Lower leg skin (tissue), 4 donors: ENCODE results near the gene SLC22A4. TPM values are rescaled to one million over a fixed set of nuclear protein-coding genes. Genes with fewer than 3 reads are reported as not detected.

Experiments
- DNase-seq, 2 donors: peaks; one replicate each; pipeline ENCODE4 v3.0.0-alpha.2; 2019; ENCODE audit warnings: low spot score in 2 of 2
- H3K4me3 ChIP-seq: fragments of 200-600 bp; sonication (generic); 2 replicates; pipeline ENCODE4 v1.5.1; 2017; ENCODE audit warnings: mild to moderate bottlenecking, low read depth; ENCODE audit not compliant: poor library complexity, severe bottlenecking
- POLR2A ChIP-seq, 2 donors: fragments of 450-650 bp; IDR thresholded peaks; one replicate each; pipeline ENCODE4 v1.6.1; 2016 to 2017; ENCODE audit warnings: antibody characterized with exemption in 2 of 2, mild to moderate bottlenecking in 1 of 2, moderate library complexity in 1 of 2
- WGBS, 2 donors: methylation state at CpG; one replicate each; pipeline ENCODE4 v1.1.5; 2018; 5-methylcytosine and 5-hydroxymethylcytosine counted together
- intact Hi-C: fragments of 100-400 bp; cut with DNase I; formaldehyde crosslinking; loops from one replicate; pipeline ENCODE4 v1.15.0; 2023; ENCODE audit warnings: low total_unique reads
- total RNA-seq, 4 donors: library from RNA; depleted of rRNA; stranded (reverse); fragments of >200 nt; gene quantifications; one replicate each; pipeline ENCODE4 v1.1.0, GENCODE V29; 2016
- TF ChIP-seq, protein P1 (sequence below), 3 donors: fragments of 450-650 bp; IDR thresholded peaks; one replicate each; pipeline ENCODE4 v1.5.1; 2016; ENCODE audit warnings: antibody characterized with exemption in 3 of 3, mild to moderate bottlenecking in 3 of 3, moderate library complexity in 2 of 3

SLC22A4 gene
- total RNA-seq, 4 donors from 2014 or later: 0.27 to 1.8 (median 1.8) TPM

DNA sequence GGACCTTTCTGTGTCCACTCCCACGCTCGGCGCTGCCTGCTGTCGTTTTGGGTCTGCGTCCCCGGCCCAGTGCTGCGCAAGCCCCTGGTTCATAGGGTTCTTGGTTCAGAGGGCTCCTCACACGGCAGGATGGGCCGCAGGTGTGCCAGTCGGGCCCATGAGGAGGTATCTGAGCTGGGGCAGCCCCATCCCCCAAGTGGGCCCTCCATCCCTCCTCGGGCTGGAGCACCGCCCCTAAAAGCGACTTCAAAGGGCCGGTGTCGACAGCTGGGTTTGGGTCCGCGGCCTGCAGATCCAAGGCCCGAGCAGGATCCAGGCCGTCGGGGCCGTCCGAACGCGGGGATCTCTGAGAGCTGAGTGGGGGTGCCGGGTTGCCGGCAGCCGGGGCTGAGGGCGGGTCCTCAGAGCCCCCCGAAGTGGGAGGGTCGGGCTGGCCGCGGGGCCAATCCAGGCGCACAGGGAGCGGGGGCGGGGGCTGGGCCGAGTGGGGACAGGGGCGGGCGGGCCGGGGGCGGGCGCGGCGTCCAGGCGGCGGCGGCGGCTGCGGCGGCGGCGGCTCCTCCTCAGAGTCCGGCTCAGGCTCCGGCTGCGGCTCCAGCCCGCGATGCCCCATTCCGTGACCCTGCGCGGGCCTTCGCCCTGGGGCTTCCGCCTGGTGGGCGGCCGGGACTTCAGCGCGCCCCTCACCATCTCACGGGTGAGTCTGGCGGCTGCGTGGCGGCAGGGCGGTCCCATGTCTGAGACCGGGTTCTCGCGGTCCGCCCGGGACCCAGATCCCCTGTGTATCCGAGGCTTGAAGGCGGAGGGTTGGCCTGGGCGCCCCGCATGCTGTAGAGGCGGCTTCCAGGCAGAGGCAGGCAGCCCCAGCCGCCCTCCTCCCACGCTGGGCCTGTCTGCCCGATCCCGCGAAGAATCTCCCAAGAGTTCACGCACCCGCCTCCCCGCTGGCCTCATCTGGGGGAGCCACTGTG is 36.8 kb upstream of the SLC22A4 start, which contains the start of gene PDLIM4:
PDLIM4 (plus strand) TSS at position 566 of the 971 bp plus-strand sequence; CDS start at position 605, 39 bp downstream.
- 30 to 35% methylated on average over 18 to 26 of the region's 88 CpGs for WGBS, 2 donors
- peak within 1 kb of the TSS; percentile 69 for H3K4me3 ChIP-seq
- intact Hi-C loops: no loop called here
- peak in 1 of 2 donors; percentile 88 for DNase-seq
- TF ChIP-seq, protein P1, sequence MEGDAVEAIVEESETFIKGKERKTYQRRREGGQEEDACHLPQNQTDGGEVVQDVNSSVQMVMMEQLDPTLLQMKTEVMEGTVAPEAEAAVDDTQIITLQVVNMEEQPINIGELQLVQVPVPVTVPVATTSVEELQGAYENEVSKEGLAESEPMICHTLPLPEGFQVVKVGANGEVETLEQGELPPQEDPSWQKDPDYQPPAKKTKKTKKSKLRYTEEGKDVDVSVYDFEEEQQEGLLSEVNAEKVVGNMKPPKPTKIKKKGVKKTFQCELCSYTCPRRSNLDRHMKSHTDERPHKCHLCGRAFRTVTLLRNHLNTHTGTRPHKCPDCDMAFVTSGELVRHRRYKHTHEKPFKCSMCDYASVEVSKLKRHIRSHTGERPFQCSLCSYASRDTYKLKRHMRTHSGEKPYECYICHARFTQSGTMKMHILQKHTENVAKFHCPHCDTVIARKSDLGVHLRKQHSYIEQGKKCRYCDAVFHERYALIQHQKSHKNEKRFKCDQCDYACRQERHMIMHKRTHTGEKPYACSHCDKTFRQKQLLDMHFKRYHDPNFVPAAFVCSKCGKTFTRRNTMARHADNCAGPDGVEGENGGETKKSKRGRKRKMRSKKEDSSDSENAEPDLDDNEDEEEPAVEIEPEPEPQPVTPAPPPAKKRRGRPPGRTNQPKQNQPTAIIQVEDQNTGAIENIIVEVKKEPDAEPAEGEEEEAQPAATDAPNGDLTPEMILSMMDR (IDR thresholded peaks at IDR 0.05): no peak
- TF ChIP-seq POLR2A (IDR thresholded peaks at IDR 0.05): no peak

DNA sequence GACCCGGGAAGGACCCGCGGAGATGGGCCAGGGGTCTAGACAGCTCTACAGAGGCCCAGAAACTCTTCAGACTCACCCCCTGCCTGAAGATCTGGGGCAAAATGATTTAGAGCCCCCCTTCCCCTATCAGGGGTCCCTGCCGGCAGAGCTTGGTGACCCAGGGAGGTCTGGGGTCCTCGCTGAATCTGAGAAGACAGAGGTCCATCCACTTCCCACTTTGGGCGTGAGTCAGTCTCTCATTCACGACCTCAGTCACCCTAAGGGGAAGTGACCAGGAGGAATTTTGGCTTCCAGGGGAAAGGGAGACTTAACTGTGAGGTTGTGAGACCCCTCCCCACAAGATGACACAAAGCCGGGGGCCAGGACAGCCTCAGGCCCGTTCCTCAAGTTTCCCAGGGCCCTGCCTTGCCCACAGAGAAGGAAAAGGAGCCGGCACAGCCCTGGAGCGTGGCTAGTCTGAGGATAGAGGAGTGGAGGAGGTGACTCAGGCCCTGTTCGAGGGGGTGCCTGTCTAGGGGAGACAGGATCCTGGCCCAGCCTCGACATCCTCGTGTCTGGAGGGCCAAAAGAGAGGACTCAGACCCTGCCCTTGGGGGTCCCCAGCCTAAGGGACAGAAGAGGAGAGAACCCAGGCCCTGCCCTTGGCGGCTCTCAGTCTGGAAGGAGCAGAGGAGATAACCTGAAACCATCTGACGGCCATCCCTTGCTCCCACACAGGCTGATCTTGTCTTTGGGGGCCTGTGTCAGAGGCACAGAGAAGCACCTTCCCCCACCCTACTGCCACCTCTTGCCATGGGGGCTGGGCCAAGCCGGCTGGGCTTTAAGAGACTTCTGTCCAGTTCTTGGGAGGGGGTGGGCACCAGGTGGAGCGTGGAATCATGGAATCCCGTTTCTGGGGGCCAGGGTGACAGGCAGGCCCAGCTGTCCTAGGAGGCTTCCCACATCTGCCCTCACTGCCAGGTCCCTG is 35.8 kb upstream of the SLC22A4 start:
- peak overlapping the region; percentile 69 for H3K4me3 ChIP-seq
- TF ChIP-seq, protein P1 (IDR thresholded peaks at IDR 0.05): no peak
- TF ChIP-seq POLR2A (IDR thresholded peaks at IDR 0.05): no peak
- WGBS, 2 donors: 19 to 21% methylated on average over 16 to 19 of the region's 19 CpGs
- DNase-seq: peak in 1 of 2 donors; percentile 90
- intact Hi-C loops: no loop called here

DNA sequence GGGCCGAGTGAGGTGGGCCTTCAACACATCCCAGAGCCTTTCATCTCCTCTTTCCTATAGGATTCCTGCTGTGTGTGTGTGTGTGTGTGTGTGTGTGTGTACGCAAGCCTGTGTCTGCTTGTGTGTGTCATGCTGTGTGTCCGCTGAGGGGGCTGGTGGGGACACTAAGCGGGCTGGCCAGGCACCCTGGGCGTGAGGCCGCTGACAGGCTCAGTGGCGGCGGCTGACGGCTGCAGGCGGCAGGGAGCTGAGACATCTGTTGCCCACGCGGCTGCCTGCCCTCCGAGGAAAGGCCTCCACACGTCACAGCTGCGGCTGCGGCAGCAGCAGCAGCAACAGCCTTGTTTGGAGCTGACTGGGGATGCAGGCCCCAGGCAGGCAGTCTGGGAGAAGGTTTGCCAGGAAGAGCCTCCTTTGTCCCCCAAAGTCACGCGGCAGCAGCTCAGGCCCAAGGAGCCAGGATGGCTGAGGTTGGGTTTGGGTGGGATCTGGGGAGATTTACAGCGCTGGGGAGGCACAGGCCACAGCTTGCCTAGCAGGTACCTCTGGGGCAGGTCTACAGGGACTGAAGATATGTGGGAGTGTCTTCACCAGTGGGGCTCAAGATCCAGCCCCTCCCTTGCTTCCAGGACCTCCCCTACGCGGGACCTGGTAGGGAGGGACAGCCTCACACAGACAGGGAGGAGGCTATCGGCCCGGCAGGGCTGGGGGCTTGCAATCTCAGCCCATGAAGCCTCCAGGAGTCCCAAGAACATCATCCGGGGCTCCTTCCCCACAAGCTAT is 34.9 kb upstream of the SLC22A4 start:
- TF ChIP-seq, protein P1 (IDR thresholded peaks at IDR 0.05): no peak
- TF ChIP-seq POLR2A (IDR thresholded peaks at IDR 0.05): no peak
- peak in 1 of 2 donors; percentile 93 for DNase-seq
- H3K4me3 ChIP-seq: peak overlapping the region; percentile 69
- intact Hi-C loops: no loop called here
- WGBS, 2 donors: 36% methylated on average over 19 to 24 of the region's 24 CpGs

DNA sequence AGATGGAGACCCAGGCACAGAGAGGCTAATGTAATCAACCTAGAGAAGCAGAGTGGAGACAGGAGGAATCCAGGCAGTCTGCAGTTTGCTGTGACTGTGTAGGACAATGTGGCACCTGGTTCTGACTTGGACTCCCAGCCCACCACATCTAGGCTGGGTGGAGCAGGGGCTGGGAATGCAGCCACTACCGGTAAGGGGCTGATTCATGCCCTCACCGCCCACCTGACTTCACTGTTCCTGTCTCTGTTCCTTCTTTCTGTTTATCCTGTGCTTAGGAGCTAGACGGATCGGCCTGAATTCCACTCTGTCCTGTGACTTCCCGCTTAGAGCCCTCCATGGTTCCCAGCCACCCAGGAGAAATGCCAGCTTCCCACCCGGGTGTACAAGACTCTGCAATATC is 34.1 kb upstream of the SLC22A4 start:
- TF ChIP-seq POLR2A (IDR thresholded peaks at IDR 0.05): no peak
- TF ChIP-seq, protein P1 (IDR thresholded peaks at IDR 0.05): no peak
- peak in 1 of 2 donors; percentile 84 for DNase-seq
- WGBS, 2 donors: 26 to 35% methylated on average over 6 of the region's 6 CpGs
- intact Hi-C loops: no loop called here
- no peak overlapping the region for H3K4me3 ChIP-seq
